CD4-positive, alpha-beta T cell treated with Interleukin-1 beta for 1 hour (primary cell): ENCODE data around the gene TRIM24.

ENCODE experiments used
- DNase-seq, 2 donors: peaks; one replicate each; pipeline ENCODE4 v3.0.0-alpha.2; 2020 to 2022

Gene TRIM24

DNA sequence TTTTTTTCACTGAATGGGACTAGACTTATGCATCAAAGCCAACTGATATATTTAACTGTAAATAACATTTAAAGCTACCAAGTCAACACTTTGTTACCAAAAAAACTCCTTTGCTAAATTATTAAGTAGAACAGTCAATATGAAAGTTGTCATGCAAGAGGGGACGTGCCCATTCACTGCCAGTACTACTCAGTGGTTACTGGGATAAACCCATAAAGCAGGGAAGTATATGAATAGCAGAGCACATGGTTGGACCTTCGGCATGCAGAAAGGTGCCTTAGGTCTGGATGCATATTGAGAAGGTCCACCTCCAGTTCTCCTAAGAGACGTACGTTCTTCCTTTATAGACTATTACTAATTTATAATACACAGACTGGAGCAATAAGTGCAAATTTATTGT lies 121.0 kb downstream of the TRIM24 start:
- DNase-seq: no peak

DNA sequence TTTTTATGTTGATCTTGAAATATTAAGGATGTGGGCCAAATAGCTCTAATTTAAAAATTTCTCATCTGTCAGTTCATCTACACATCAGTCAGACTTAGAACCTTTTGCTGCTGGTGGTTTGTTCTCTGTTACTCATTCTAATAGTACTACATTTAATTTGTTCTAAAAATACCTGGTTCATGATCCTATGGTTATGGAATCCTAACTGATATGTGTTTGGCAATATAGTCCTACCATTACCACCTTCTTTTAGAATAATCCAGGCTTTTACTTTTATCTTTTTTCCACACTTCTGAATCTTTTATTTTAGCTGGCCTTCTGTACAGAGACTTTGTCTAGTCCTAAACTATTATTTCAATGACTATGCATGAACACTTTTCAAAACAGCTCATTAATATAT lies 124.2 kb downstream of the TRIM24 start:
- no peak for DNase-seq

DNA sequence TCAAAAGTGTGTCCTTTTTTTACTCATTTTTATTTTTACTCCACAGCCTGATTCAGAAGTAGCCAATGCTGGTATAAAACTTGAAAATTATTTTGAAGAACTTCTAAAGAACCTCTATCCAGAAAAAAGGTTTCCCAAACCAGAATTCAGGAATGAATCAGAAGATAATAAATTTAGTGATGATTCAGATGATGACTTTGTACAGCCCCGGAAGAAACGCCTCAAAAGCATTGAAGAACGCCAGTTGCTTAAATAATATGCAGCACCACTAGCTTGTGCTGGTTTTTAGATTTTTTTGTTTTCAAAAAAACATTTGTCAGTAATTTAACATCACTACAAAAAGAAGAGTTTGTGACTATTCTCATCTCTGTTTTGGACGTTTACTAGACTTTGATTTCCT lies 124.6 kb downstream of the TRIM24 start:
- DNase-seq: no peak

DNA sequence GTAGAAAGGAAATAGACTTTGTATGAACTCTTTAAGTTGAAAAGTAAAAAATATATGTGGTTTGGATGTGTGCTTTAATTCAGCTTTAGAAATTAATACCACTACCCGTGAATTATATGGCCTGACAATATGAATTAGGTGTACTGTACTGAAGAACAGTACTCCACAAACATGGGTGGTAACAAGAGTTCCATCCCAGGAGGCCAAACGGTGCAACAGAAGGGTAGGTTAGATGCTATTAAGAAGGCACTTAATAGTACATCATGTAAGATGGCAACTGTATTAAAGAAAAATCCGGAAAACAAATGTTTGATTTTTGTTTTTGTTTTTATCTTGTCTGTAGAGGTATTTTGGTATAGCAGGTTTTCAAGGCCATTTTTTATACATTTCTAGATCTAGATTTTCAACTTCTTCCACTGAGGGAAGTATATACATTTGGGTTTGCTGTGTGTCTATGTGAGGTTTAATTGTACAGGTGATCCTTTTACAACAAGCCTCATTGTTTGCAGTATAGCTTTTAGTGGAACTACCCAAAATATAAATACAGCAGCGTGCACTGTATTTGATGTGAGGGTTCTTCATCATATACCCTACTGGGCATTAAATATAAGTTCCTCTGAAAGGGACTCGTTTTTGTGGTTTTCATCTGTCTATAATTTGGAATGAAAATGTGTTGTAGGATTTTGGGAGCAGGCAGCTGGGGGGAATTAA lies 125.4 kb downstream of the TRIM24 start:
- DNase-seq: no peak

DNA sequence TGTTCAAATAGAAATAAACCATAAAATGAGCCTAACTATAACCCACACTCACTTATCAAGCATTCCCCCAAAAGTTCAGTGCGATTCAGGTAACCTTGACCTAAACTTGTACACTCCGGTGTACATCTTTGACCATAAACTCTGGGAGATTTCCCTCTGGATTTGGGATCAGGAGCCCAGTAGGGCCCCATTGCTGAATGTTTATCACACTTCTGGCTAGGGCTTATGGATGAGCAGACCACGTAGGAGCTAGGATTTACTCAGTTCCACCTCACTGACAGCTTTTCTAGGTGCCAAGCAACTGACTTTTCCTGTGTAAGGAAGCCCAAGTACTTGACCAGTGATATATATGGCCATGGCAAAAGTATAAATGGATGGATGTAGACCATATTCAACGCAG lies 127.4 kb downstream of the TRIM24 start:
- DNase-seq: no peak

DNA sequence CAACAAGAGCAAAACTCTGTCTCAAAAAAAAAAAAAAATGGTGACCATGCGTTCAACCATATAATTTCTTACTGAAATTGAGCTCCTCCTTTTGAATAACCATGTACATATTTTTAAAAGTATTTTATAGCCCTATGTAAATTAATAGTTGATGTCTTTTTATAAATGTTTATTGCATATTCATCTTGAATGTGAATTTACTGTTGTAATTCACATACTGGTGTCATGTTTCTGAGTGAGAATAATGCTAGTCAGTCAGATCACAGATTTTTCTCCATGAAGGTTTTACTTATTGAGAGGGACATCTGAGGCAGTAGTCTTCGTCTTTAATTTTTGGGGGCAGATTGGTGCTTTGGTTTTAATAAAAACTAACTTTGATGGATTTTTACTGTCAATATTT lies 128.9 kb downstream of the TRIM24 start:
- no peak for DNase-seq

DNA sequence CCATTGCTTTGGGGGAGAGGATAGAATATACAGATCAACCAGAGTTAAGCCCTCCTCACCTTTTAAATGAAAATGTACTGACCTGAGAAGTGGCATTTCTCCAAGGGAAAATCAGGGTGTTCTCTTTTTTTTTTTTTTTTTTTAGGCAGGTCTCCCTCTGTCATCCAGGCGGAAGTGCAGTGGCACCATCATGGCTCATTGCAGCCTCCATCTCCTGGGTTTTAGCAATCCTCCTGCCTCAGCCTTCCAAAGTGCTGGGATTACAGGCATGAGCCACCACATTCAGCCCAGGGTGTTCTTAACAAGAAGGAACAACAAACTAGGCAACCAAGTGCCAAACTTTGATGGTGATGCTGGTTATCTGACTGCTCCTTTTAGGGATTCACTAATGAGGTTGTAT lies 130.1 kb downstream of the TRIM24 start:
- DNase-seq: no peak

DNA sequence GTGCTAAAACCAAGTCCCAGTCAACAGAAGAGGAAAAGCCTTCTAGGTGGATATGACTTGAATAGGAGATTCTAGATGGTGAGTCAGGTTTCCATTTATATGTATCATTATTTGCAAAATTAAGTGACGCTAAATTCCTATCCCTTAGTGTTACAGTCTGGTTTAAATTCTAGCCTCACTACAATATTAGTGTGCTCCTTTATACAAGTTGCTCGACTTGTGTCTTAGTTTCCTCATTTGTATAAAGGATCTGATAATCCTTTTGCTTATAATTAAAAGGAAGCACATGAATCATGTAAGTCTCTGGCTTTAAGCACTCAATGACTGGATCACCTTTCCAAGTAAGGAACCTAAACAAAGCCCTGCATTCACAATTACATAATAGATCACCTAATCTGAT lies 135.4 kb downstream of the TRIM24 start:
- no peak for DNase-seq

DNA sequence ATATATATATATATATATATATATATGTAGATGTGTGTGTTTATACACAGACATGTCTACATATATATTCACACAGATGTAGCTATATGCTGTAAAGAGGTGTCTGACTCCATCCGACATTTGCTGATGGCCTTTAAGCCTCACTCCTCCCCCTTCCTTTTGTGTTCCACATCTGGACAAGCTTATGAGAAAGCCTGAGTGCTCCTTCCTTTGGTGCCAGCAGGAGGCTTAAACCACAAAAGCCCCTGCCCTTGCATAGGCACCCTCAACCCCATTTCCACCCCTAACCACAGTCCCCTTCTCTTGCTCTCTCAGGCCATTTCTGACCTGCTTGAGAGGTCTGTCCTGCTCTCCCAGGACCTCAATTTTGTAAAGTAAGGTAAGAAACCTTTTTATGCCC lies 142.4 kb downstream of the TRIM24 start:
- no peak for DNase-seq

DNA sequence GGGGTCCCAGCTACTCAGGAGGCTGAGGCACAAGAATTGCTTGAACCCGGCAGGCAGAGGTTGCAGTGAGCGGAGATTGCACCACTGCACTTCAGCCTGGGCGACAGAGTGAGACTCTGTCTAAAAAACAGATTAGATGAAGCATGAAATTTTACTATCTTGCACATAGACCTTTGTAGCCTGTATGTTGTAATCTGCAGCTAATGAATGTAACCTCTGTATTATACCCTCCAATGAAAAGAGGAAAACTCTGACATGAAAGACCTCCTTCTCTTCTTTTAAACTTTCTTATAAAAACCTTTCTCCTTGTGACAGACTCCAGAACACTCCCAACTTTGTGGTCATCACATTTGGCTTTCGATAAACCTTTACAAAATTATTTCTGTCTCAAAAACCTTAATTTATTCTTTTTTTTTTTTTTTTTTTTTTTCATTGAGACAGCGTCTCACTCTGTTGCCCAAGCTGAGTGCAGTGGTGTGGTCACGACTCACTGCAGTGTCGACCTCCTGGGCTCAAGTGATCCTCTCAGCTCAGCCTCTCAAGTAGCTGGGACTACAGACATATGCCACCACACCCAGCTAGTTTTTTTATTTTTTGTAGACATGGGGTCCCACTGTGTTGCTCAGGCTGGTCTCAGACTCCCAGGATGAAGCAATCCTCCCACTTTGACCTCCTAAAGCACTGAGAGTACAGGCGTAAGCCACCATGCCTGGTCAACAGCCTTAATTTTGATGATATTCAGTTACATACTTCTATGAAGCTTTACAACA lies 143.7 kb downstream of the TRIM24 start:
- DNase-seq: no peak

DNA sequence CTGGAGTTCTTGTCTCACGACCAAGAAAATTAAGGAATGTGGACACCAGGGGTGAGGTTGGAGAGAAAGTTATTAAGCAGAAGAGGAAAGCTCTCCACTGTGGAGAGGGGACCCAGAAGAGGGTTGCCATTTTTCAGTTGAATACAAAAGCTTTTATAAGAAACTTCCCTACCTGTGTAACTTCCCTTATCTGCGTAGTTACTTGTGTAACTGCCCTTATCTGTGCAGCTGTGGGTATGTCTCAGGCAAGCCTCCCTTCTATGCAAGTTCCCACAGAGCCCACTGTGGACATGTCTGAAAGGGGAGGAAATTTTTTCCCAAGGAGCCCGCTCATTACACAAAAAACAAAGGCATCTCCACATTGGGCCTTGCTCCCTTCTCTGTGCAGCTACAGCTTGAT lies 146.2 kb downstream of the TRIM24 start:
- no peak for DNase-seq

DNA sequence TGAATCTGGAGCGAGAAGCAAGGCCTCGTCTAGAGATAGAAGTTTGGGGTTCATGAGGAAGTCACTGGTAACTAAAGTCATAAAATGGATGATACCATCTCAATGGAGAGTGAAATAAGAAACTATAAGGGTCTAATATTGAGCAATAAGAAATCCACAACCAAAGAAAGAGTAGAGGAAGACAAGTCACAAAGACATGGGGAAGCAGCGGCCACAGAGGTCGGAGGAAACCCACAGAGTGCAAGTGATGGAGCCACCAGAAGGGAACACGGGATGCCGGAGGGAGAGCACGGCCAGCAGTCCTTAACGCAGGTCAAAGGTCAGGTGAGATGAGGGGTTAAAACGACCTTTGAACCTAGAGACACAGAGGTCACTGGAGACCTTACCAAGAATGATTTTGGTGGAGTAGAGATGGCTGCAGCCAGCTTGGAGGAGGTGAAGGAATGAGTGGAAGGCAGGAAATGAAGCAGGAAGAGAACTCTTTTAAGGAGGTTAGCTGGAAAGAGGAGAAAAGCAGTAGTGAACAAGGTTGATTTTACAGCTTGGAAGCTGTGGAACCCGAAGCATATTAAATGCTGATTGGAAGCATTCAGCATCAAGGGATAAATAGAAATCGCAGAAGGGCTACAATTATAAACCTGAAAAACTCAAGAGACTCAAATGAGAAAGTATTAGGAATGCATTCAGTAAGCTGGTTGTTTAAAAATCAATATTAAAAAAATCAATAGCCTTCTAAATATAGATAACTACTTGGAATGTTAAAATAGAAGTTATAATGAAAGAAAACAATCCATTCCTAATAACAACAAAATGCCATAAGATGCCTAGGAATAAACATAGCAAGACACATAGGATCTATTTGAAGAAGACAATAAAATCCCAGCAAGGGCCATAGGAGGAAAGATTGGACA lies 147.4 kb downstream of the TRIM24 start:
- DNase-seq: no peak

DNA sequence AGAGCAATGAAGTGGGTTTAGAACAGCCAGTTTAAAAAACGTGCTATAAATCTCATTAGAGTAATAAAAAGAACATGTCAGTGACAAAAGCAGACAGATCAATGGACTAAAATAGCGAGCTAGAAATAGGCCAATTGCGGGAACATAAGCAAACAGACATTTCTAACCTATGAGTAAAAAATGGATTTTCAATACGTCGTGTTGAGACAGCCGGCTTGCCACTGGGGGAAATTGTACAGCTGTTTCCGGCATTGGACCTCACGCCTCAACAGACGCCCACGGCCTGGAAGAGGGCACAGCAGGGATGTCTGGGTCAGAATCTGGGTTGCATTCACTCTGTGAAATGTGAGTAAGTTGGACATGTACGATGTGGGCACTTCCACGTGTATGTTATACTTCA lies 148.2 kb downstream of the TRIM24 start:
- DNase-seq: no peak

DNA sequence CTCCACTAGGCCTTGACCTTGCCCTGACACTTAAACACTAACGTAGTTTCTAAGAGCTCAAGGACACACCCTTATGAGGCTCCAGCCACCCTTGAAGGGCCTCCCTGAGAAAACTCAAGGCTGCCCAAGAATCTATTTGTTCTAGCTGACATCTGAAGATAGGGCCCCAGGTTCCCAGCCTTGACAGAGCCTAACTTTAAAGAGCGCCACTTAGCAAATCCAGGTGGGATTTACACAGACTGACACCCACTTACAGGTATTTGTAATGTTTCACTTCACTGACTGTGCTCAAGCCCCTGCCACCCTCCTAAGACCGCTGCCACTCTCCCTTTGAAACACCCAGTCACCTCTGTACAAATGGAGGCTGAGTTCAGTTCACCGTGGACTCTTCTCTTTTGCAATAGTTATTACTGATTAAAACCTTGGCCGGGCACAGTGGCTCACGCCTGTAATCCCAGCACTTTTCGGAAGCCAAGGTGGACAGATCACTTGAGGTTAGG lies 150.7 kb downstream of the TRIM24 start:
- DNase-seq: no peak

DNA sequence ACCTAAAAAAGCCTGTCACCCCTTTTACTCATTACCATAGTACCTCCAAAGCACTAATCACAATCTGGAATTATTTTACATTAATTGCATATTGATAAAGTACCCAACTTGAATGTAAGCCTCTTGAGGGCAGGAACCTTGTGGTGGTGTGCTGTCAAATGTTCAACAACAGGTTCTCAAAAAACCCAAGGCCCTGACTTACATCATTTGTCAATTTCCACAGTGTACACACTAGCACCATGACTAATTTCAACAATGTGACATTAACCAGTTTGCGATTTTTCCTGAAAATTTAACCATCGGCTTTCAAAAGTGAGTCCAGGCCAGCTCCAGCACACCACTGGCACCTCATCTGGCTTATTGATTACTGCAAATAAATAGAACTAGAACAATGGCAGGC lies 153.6 kb downstream of the TRIM24 start:
- DNase-seq: no peak

DNA sequence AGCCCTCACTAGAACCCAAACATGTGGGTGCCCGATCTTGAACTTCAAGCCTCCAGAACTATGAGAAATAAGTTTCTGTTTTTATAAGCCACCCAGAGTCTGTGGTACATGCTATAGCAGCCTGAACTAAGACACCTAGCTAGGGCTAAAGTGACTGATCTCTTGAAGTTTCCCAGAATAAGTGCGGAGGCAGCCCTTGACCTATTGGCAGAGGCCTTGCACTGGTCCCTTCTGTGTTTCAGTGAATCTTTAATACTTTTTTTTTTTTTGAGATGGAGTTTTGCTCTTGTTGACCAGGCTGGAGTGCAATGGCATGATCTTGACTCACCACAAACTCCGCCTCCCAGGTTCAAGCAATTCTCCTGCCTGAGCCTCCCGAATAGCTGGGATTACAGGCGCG lies 156.0 kb downstream of the TRIM24 start:
- no peak for DNase-seq

DNA sequence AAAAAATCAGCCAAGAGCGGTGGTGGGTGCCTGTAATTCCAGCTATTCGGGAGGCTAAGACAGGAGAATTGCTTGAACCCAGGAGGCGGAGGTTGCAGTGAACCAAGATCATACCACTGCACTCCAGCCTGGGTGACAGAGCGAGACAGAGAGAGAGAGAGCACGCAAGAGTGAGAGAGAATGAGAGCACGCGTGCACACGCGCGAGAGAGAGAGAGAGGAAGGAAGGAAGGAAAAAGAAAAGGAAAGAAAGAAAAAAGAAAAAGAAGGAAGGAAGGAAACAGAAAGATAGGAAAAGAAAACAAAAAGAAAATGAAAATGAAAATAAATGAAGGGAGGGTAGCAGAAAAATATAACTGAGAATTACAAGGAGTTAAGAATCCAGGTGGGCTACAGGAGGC lies 158.4 kb downstream of the TRIM24 start:
- DNase-seq: no peak

DNA sequence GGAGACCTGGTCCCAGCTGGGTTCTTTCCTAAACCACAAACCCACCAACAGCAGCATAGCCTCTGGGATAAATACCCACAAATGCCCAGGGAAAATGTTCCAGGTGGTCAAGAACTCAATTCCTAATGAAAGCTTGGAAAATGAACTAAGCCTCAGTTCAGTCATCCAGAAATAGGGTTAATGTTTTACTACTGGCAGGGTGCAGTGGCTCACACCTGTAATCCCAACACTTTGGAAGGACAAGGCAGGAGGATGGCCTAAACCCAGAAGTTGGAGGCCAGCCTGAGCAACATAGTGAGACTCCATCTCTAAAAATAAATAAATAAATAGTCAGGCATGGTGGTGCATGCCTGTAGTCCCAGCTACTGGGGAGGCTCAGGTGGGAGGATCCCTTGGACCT lies 158.9 kb downstream of the TRIM24 start:
- no peak for DNase-seq

DNA sequence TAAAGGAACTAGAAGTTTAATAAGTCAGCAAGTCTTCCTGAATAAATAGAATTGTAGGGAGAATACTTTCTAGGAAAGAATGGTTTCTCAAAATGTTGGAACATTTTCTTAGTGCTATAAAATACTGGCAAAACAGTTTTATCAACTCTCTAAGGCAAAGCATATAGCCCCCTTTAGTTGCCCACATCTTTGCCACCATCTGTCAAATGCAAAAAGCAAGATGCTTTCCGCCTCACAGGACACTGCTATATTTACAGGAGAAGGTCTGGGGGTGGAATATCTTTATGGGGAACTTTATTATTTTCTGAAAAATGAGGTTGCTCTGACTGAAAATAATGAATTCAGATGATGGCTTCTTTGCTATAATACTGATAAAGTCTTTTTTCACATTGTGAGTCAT lies 162.8 kb downstream of the TRIM24 start:
- DNase-seq: no peak

DNA sequence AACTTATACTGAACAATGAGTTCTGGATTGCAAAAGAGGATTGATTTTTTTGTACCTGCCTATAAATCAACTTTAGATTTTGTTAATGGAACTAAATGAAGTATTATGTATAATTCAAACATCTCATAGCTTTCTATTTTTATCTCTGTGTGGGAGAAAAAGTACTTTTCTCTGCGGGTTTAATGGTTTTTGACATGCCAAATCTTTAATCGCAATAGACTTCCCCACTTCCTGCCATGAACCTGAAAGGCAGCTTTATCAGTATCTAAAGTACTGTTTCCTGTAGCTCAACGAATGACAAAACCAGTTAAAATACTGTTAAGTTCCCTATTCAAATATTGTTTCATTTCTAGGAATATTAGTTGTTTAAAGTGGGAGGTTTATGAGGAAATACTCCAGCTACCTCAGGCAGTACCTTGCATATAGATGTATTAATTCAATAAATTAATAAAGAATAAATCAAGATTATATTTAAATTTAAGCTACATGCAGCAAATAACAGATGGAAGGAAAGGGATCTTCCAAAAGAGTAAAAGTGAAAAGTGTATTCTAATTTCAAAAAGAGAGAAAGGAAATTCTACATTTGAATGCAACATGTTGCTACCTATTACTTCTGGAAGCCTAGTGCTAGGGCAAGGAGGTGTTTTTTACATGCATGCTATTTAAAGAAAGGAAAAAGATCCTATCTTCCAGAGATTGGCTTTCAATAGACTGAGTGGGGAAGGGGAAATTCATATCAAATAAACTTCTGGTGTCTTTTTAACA lies 165.2 kb downstream of the TRIM24 start:
- peak in 1 of 2 donors; percentile 27 for DNase-seq

DNA sequence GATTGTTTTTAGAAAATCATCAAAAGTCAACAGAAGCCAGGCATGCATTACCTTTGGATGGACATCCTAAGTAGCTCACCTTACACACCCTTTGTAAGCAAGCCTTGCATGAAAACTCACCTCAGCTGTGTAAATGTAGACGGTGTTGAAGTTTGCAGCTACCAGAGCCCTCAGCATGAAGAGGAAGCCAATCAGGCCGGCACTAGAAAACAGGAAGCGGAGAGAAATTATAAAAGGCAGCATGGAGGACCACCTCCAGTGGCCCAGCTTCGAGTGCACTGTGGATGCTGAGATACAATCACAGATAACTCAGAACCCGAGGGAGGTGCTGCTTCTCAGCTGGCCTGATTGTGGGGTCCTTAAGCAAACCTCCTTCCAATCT lies 165.8 kb downstream of the TRIM24 start:
- DNase-seq: peak in 1 of 2 donors; percentile 11

DNA sequence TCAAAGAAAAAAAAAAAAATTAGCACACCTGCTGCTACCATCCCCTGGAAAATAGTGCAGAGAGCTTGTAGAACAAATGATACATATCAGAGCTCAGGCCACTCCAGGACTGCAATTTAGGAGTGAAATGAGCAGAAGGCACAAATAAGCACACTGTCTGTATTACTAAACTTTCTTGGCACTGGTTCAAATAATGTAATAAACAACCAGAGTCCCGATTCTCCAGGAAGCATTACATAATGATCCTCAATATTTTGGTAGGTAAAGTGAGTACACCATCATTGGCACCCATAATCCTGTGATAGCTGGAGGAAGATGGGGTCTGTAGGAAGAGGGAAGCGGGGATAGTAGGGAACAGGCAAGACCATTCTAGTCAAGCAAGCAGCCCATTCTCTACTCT lies 166.8 kb downstream of the TRIM24 start:
- DNase-seq: no peak

DNA sequence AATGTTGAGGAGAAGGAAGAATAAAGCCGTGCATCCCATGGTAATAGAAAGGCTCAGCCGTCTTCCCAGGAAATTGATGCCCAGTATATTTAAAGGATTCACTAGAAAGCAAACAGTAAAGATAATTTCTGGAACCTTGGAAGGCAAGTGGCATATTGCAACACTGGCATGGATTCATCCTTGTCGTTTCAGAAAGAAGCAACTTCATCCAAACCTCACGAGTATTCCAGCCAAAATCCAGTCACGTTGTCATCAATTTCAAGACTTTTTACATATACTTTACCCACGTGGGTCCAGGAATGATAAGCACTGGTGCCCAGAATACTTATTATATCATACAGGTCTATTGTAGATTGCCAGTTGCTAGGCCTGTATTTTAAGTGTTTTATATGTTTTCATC lies 167.3 kb downstream of the TRIM24 start:
- no peak for DNase-seq
